Frontal cortex (tissue), 4 donors: Measurements from ENCODE around the gene ZBTB11. TPM values are rescaled to one million over a fixed set of nuclear protein-coding genes. Genes with fewer than 3 reads are reported as not detected.
"Not testable (repeated sequence)": the region's sequence is repeated elsewhere in the genome, so short reads cannot be mapped to it uniquely, and the experiment has no call there.

Experiments
- DNase-seq, 2 donors: peaks; one replicate each; pipeline ENCODE4 v3.0.0; 2012; ENCODE audit warnings: low spot score in 2 of 2
- FAIRE-seq: peaks from 2 replicates; lab custom pipeline; 2012; peaks lifted over from hg19 to GRCh38; lab: Jason Lieb, UNC
- total RNA-seq: library from RNA; depleted of rRNA; stranded (reverse); fragments of >200 nt; gene quantifications from one replicate; pipeline ENCODE4 v1.2.3, GENCODE V29; 2014
- donor health status: control.
- donor health status: control.
- donor health status: control.

Gene ZBTB11
- total RNA-seq, 1 donor from 2014 or later = 52.6 TPM

- no peak for FAIRE-seq
- DNase-seq = no peak
Observed at GRCh38 chr3:101665357-101665756, 11.6 kb downstream of the ZBTB11 start.

GRCh38 chr3:101660714-101661113, 16.2 kb downstream of the ZBTB11 start:
- FAIRE-seq = no peak
- no peak for DNase-seq

- DNase-seq (no peak), FAIRE-seq (no peak)
Observed at GRCh38 chr3:101656651-101657050, 20.3 kb downstream of the ZBTB11 start.

- FAIRE-seq (no peak), DNase-seq (no peak)
Observed at GRCh38 chr3:101646726-101647125, 30.2 kb downstream of the ZBTB11 start.

GRCh38 chr3:101643861-101644613, 32.9 kb downstream of the ZBTB11 start:
- DNase-seq (no peak), FAIRE-seq (no peak)

- no peak for FAIRE-seq
- no peak for DNase-seq
Observed at GRCh38 chr3:101643009-101643844, 33.7 kb downstream of the ZBTB11 start.

- DNase-seq (no peak), FAIRE-seq (no peak)
Observed at GRCh38 chr3:101642441-101642840, 34.5 kb downstream of the ZBTB11 start.

- FAIRE-seq, DNase-seq: not testable (repeated sequence)
Observed at GRCh38 chr3:101641397-101642115, 35.4 kb downstream of the ZBTB11 start.

GRCh38 chr3:101640256-101640655, 36.7 kb downstream of the ZBTB11 start:
- no peak for FAIRE-seq

GRCh38 chr3:101639280-101639963, 37.5 kb downstream of the ZBTB11 start:
- FAIRE-seq (no peak), DNase-seq (no peak)

More at GRCh38 chr3:101640256-101640655, 36.7 kb downstream of the ZBTB11 start:
- no peak for DNase-seq

GRCh38 chr3:101638261-101638745, 38.6 kb downstream of the ZBTB11 start:
- DNase-seq = no peak
- FAIRE-seq = no peak

GRCh38 chr3:101637451-101637850, 39.5 kb downstream of the ZBTB11 start:
- DNase-seq (no peak), FAIRE-seq (no peak)

GRCh38 chr3:101635954-101636798, 40.8 kb downstream of the ZBTB11 start:
- no peak for FAIRE-seq
- peak in 1 of 2 donors; percentile 16 for DNase-seq

GRCh38 chr3:101635345-101635744, 41.6 kb downstream of the ZBTB11 start:
- FAIRE-seq = no peak

GRCh38 chr3:101634591-101635196, 42.2 kb downstream of the ZBTB11 start:
- DNase-seq (no peak), FAIRE-seq (no peak)

More at GRCh38 chr3:101635345-101635744, 41.6 kb downstream of the ZBTB11 start:
- no peak for DNase-seq

- FAIRE-seq = no peak
Observed at GRCh38 chr3:101633186-101633585, 43.7 kb downstream of the ZBTB11 start.

GRCh38 chr3:101632586-101632985, 44.3 kb downstream of the ZBTB11 start:
- FAIRE-seq (no peak), DNase-seq (no peak)

More at GRCh38 chr3:101633186-101633585, 43.7 kb downstream of the ZBTB11 start:
- no peak for DNase-seq

GRCh38 chr3:101631959-101632358, 45.0 kb downstream of the ZBTB11 start:
- not testable (repeated sequence) for FAIRE-seq

More at GRCh38 chr3:101631959-101632358, 45.0 kb downstream of the ZBTB11 start:
- DNase-seq = not testable (repeated sequence)
